Measurements from ENCODE around the gene SNX3.
A peak's percentile ranks its signal among the peaks of the same experiment; 100 is the strongest.
"Not testable (repeated sequence)": the region's sequence is repeated elsewhere in the genome, so short reads cannot be mapped to it uniquely, and the experiment has no call there.

The SNX3 gene

GRCh38 chr6:108294727-108295625, 34.1 kb upstream of the SNX3 start, which contains the start of gene AFG1L:
Gene AFG1L (plus strand): TSS chr6:108295054. CDS start chr6:108295080, 26 bp downstream.
- H3K36me3 Mint-ChIP-seq (ENCODE audit: low read depth), result no peaks in the 10 kb centered on the region
- no peaks in the 10 kb centered on the region for H3K9me3 Mint-ChIP-seq
- peaks cover 24% of the 10 kb centered on the region for H3K4me1 Mint-ChIP-seq
- peak within 1 kb of the TSS; percentile 97 for H3K4me3 Mint-ChIP-seq
- peaks cover 3% of the 10 kb centered on the region for H3K27me3 Mint-ChIP-seq (ENCODE audit: low read depth, poor library complexity)
- no peak for TF ChIP-seq CTCF (IDR thresholded peaks at IDR 0.05)
- peak within 1 kb of the TSS; percentile 98 for H3K27ac Mint-ChIP-seq
- DNase-seq, result peak; percentile 92

GRCh38 chr6:108294297-108294726, 33.5 kb upstream of the SNX3 start:
- peak overlapping the region; percentile 97 for H3K4me3 Mint-ChIP-seq
- no peaks in the 10 kb centered on the region for H3K9me3 Mint-ChIP-seq
- H3K4me1 Mint-ChIP-seq, result peaks cover 24% of the 10 kb centered on the region
- DNase-seq, result no peak
- TF ChIP-seq CTCF (IDR thresholded peaks at IDR 0.05), result no peak
- H3K36me3 Mint-ChIP-seq (ENCODE audit: low read depth), result no peaks in the 10 kb centered on the region
- peaks cover 4% of the 10 kb centered on the region for H3K27me3 Mint-ChIP-seq (ENCODE audit: low read depth, poor library complexity)
- peak overlapping the region; percentile 98 for H3K27ac Mint-ChIP-seq

- H3K27me3 Mint-ChIP-seq (ENCODE audit: low read depth, poor library complexity), result peaks cover 5% of the 10 kb centered on the region
- H3K9me3 Mint-ChIP-seq, result no peaks in the 10 kb centered on the region
- H3K36me3 Mint-ChIP-seq (ENCODE audit: low read depth), result no peaks in the 10 kb centered on the region
- no peak for DNase-seq
- H3K27ac Mint-ChIP-seq, result no peak overlapping the region
- TF ChIP-seq CTCF (IDR thresholded peaks at IDR 0.05), result no peak
- peak overlapping the region; percentile 97 for H3K4me3 Mint-ChIP-seq
- peaks cover 24% of the 10 kb centered on the region for H3K4me1 Mint-ChIP-seq
Observed at GRCh38 chr6:108293527-108294296, 32.9 kb upstream of the SNX3 start.

GRCh38 chr6:108292561-108292960, 31.7 kb upstream of the SNX3 start:
- not testable (repeated sequence) for H3K4me3 Mint-ChIP-seq; H3K36me3 Mint-ChIP-seq (ENCODE audit: low read depth); H3K27ac Mint-ChIP-seq; H3K9me3 Mint-ChIP-seq; DNase-seq; H3K27me3 Mint-ChIP-seq (ENCODE audit: low read depth, poor library complexity)
- peaks cover 21% of the 10 kb centered on the region for H3K4me1 Mint-ChIP-seq

- H3K27me3 Mint-ChIP-seq (ENCODE audit: low read depth, poor library complexity), result peaks cover 5% of the 10 kb centered on the region
- peaks cover 21% of the 10 kb centered on the region for H3K4me1 Mint-ChIP-seq
- H3K4me3 Mint-ChIP-seq, result no peak overlapping the region
- no peak for TF ChIP-seq CTCF (IDR thresholded peaks at IDR 0.05)
- no peak for DNase-seq
- no peak overlapping the region for H3K27ac Mint-ChIP-seq
- H3K36me3 Mint-ChIP-seq (ENCODE audit: low read depth), result no peaks in the 10 kb centered on the region
- no peaks in the 10 kb centered on the region for H3K9me3 Mint-ChIP-seq
Observed at GRCh38 chr6:108291091-108291490, 30.3 kb upstream of the SNX3 start.

GRCh38 chr6:108288742-108289141, 27.9 kb upstream of the SNX3 start:
- Mint-ChIP-seq H3K4me3 (no peak overlapping the region), H3K27ac (peak overlapping the region; percentile 7), H3K4me1 (no peaks in the 10 kb centered on the region), H3K27me3 (ENCODE audit: low read depth, poor library complexity) (peaks cover 5% of the 10 kb centered on the region), H3K36me3 (ENCODE audit: low read depth) (no peaks in the 10 kb centered on the region), H3K9me3 (no peaks in the 10 kb centered on the region)
- TF ChIP-seq CTCF (IDR thresholded peaks at IDR 0.05), result no peak
- DNase-seq, result no peak

All from nephron progenitor cell (in vitro differentiated cells).